IMR-90 (cell line): ENCODE data around the gene RAB6A. TPM values are rescaled to one million over a fixed set of nuclear protein-coding genes. Genes with fewer than 3 reads are reported as not detected.

Experiments
- ATAC-seq: fragments of 200-7000 bp; cut with Tn5 transposase; 2 replicates; pipeline ENCODE4 v1.9.1; 2020; ENCODE audit warnings: low read depth, mild to moderate bottlenecking, moderate library complexity
- BruUV-seq: library from RNA; stranded (reverse); fragments of 400-500 nt; replicated peaks from 2 replicates; lab custom pipeline; 2021; lab: Mats Ljungman, UMichigan
- CTCF ChIA-PET: fragments of 300-600 bp; formaldehyde crosslinking; extraction: SDS; loops from one replicate; lab custom pipeline; 2021; ENCODE audit warnings: antibody characterized with exemption; lab: Yijun Ruan, JAX
- POLR2A ChIA-PET: fragments of 300-600 bp; sonication (Branson Sonifier 250); formaldehyde crosslinking; loops from one replicate; lab custom pipeline; 2022; ENCODE audit warnings: antibody characterized with exemption; ENCODE audit not compliant: unreplicated experiment; lab: Charles Lee
- DNase-seq: peaks from one replicate; pipeline ENCODE4 v3.0.0; 2013
- H2AFZ ChIP-seq: replicated peaks from 2 replicates; pipeline ENCODE3; 2013; ENCODE audit warnings: low read length, mild to moderate bottlenecking; ENCODE audit not compliant: poor library complexity
- H2AK5ac ChIP-seq: 2 replicates; pipeline ENCODE4 v1.6.1; 2013; ENCODE audit warnings: low read depth, low read length, inconsistent platforms
- H2AK9ac ChIP-seq: replicated peaks from 2 replicates; pipeline ENCODE3; 2013; ENCODE audit warnings: mild to moderate bottlenecking, low read depth, low read length, moderate library complexity; ENCODE audit not compliant: poor library complexity
- H2BK120ac ChIP-seq: 2 replicates; pipeline ENCODE4 v1.6.1; 2013; ENCODE audit warnings: low read depth, low read length, inconsistent platforms
- H2BK15ac ChIP-seq: 3 replicates; pipeline ENCODE4 v1.6.1; 2013; ENCODE audit warnings: low read depth, low read length, inconsistent platforms
- H2BK20ac ChIP-seq: 2 replicates; pipeline ENCODE4 v1.6.1; 2013; ENCODE audit warnings: low read depth, mild to moderate bottlenecking, inconsistent platforms, low read length, moderate library complexity
- H2BK5ac ChIP-seq: 2 replicates; pipeline ENCODE4 v1.6.1; 2013; ENCODE audit warnings: mild to moderate bottlenecking, low read depth, low read length, inconsistent platforms; ENCODE audit not compliant: poor library complexity, severe bottlenecking
- H3K14ac ChIP-seq: replicated peaks from 2 replicates; pipeline ENCODE4 v1.6.1; 2013; ENCODE audit warnings: low read depth, low read length, inconsistent platforms
- H3K18ac ChIP-seq: 2 replicates; pipeline ENCODE4 v1.6.1; 2013; ENCODE audit warnings: low read depth, low read length, control low read depth
- H3K23ac ChIP-seq: 2 replicates; pipeline ENCODE4 v1.6.1; 2013; ENCODE audit warnings: low read depth, low read length, inconsistent platforms
- H3K27ac ChIP-seq: 2 replicates; pipeline ENCODE4 v1.5.1; 2013; ENCODE audit warnings: mild to moderate bottlenecking, control low read depth, low read length; ENCODE audit not compliant: insufficient read depth
- H3K27me3 ChIP-seq: 2 replicates; pipeline ENCODE4 v1.6.1; 2013; ENCODE audit warnings: low read length; ENCODE audit not compliant: control insufficient read depth, insufficient read depth
- H3K36me3 ChIP-seq: 2 replicates; pipeline ENCODE4 v1.6.1; 2013; ENCODE audit warnings: low read length, mixed read lengths; ENCODE audit not compliant: control insufficient read depth, insufficient read depth
- H3K4ac ChIP-seq: 2 replicates; pipeline ENCODE4 v1.6.1; 2013; ENCODE audit warnings: low read depth, low read length, inconsistent platforms
- H3K4me1 ChIP-seq: 2 replicates; pipeline ENCODE4 v1.6.1; 2013; ENCODE audit warnings: low read length, mixed read lengths; ENCODE audit not compliant: control insufficient read depth, insufficient read depth
- H3K4me2 ChIP-seq: 2 replicates; pipeline ENCODE4 v1.6.1; 2013; ENCODE audit warnings: low read depth, mild to moderate bottlenecking, control low read depth, low read length, moderate library complexity
- H3K4me3 ChIP-seq: 2 replicates; pipeline ENCODE4 v1.5.1; 2013; ENCODE audit warnings: low read depth, mild to moderate bottlenecking, control low read depth, low read length, moderate library complexity; ENCODE audit not compliant: insufficient read depth
- H3K56ac ChIP-seq: 2 replicates; pipeline ENCODE4 v1.6.1; 2013; ENCODE audit warnings: low read length, inconsistent platforms; ENCODE audit not compliant: insufficient read depth; ENCODE audit errors: extremely low read depth
- H3K79me1 ChIP-seq, 2 experiments: 2 replicates each; pipeline ENCODE4 v1.6.1; 2013; ENCODE audit warnings: low read length in 2 of 2, inconsistent platforms in 1 of 2, low read depth in 1 of 2
- H3K9ac ChIP-seq: 2 replicates; pipeline ENCODE4 v1.6.1; 2013; ENCODE audit warnings: low read depth, low read length, control low read depth
- H3K9me1 ChIP-seq: 2 replicates; pipeline ENCODE4 v1.6.1; 2013; ENCODE audit warnings: low read length, inconsistent platforms; ENCODE audit not compliant: insufficient read depth
- H3K9me3 ChIP-seq: 2 replicates; pipeline ENCODE4 v1.6.1; 2013; ENCODE audit warnings: low read length; ENCODE audit not compliant: control insufficient read depth, insufficient read depth
- H4K20me1 ChIP-seq: 2 replicates; pipeline ENCODE4 v1.6.1; 2013; ENCODE audit warnings: low read length, inconsistent platforms; ENCODE audit not compliant: insufficient read depth
- H4K5ac ChIP-seq: 2 replicates; pipeline ENCODE4 v1.6.1; 2013; ENCODE audit warnings: mild to moderate bottlenecking, low read depth, low read length, control low read depth
- H4K8ac ChIP-seq, 2 experiments: 2 replicates each; pipeline ENCODE4 v1.6.1; 2013; ENCODE audit warnings: low read depth in 2 of 2, low read length in 2 of 2, control low read depth in 1 of 2, inconsistent platforms in 1 of 2
- H4K91ac ChIP-seq: 2 replicates; pipeline ENCODE4 v1.6.1; 2013; ENCODE audit warnings: low read depth, low read length, inconsistent platforms; ENCODE audit not compliant: insufficient read depth
- BHLHE40 ChIP-seq: fragments of 150-350 bp; IDR thresholded peaks from 2 replicates; pipeline ENCODE4 v1.6.1; 2016; ENCODE audit warnings: mild to moderate bottlenecking, low read depth, low read length
- CEBPB ChIP-seq: IDR thresholded peaks from 2 replicates; pipeline ENCODE4 v1.6.1; 2012; ENCODE audit warnings: low read depth, low read length, improper control_type of control experiment
- CHD1 ChIP-seq: IDR thresholded peaks from 2 replicates; pipeline ENCODE4 v1.6.1; 2012; ENCODE audit warnings: low read depth, low read length, improper control_type of control experiment
- CTCF ChIP-seq: conservative IDR thresholded peaks from 2 replicates; pipeline ENCODE4 v1.5.1; 2012; ENCODE audit warnings: mild to moderate bottlenecking, low read depth, low read length, improper control_type of control experiment
- ELK1 ChIP-seq: fragments of 150-350 bp; IDR thresholded peaks from 2 replicates; pipeline ENCODE4 v1.6.1; 2016; ENCODE audit warnings: low read depth, mild to moderate bottlenecking, low read length, moderate library complexity, borderline replicate concordance
- FOS ChIP-seq: fragments of 150-350 bp; IDR thresholded peaks from 2 replicates; pipeline ENCODE4 v1.6.1; 2016; ENCODE audit warnings: low read depth, low read length
- MAFK ChIP-seq: IDR thresholded peaks from 2 replicates; pipeline ENCODE4 v1.6.1; 2012; ENCODE audit warnings: low read depth, low read length, improper control_type of control experiment
- MAZ ChIP-seq: IDR thresholded peaks from 2 replicates; pipeline ENCODE4 v1.6.1; 2012; ENCODE audit warnings: low read depth, mild to moderate bottlenecking, low read length, improper control_type of control experiment, moderate library complexity, borderline replicate concordance
- NFE2L2 ChIP-seq: fragments of 150-350 bp; IDR thresholded peaks from 2 replicates; pipeline ENCODE4 v1.6.1; 2016; ENCODE audit warnings: low read depth, mild to moderate bottlenecking, low read length
- POLR2A ChIP-seq: IDR thresholded peaks from 2 replicates; pipeline ENCODE4 v1.6.1; 2012; ENCODE audit warnings: mild to moderate bottlenecking, low read depth, low read length
- RAD21 ChIP-seq: IDR thresholded peaks from 2 replicates; pipeline ENCODE4 v1.6.1; 2012; ENCODE audit warnings: low read length, improper control_type of control experiment
- RFX5 ChIP-seq: IDR thresholded peaks from 2 replicates; pipeline ENCODE4 v1.8.0; 2012; ENCODE audit warnings: low read depth, mild to moderate bottlenecking, low read length, moderate library complexity
- SMC3 ChIP-seq: fragments of 150-350 bp; IDR thresholded peaks from 2 replicates; pipeline ENCODE4 v1.6.1; 2016; ENCODE audit warnings: low read depth, mild to moderate bottlenecking, antibody characterized with exemption, low read length, moderate library complexity
- USF2 ChIP-seq: fragments of 150-350 bp; IDR thresholded peaks from 2 replicates; pipeline ENCODE4 v1.6.1; 2017; ENCODE audit warnings: mild to moderate bottlenecking, antibody characterized with exemption, low read length, low read depth
- WGBS, 2 experiments: methylation state at CpG; one replicate each; pipeline versions ENCODE4 v1.1.5 to v1.1.7; 2013; ENCODE audit warnings: missing lambda C conversion rate in 2 of 2; ENCODE audit not compliant: insufficient read length in 1 of 2; ENCODE audit errors: extremely low coverage in 2 of 2; 5-methylcytosine and 5-hydroxymethylcytosine counted together
- dilution Hi-C: fragments of 300-500 bp; cut with HindIII; formaldehyde crosslinking; loops from one replicate; pipeline ENCODE4 v1.14.3; 2018; ENCODE audit warnings: low sequenced_read_pairs; ENCODE audit not compliant: unreplicated experiment
- in situ Hi-C: fragments of 300-500 bp; cut with MboI; formaldehyde crosslinking; loops from 3 replicates; pipeline ENCODE4 v1.14.3; 2019; ENCODE audit warnings: low sequenced_read_pairs, inconsistent platforms, mixed read lengths
- intact Hi-C: fragments of 100-400 bp; cut with micrococcal nuclease; formaldehyde crosslinking; loops from 2 replicates; pipeline ENCODE4 v1.10.0; 2022
- polyA plus RNA-seq, 3 experiments: library from polyadenylated mRNA; depleted of rRNA; stranded (reverse); fragments of >200 nt; gene quantifications; 2 replicates each; pipeline ENCODE4 v1.2.3, GENCODE V29; 2012; ENCODE audit warnings: low replicate concordance in 1 of 3
- total RNA-seq: library from RNA; depleted of rRNA; stranded (reverse); fragments of >200 nt; gene quantifications from 2 replicates; pipeline ENCODE4 v1.2.3, GENCODE V29; 2012

Gene RAB6A
- total and polyA plus RNA-seq, 2 of the 4 experiments (the other 2 are of a cell fraction) = 65.5 to 81.0 TPM

GRCh38 chr11:73661035-73661628 is 99.7 kb downstream of the RAB6A start:
- Histone ChIP-seq H3K27ac (peak overlapping the region; percentile 12; the same call in 1 of the 2 replicates), H3K56ac (peak overlapping the region; percentile 58; the same call in 1 of the 2 replicates), H3K9me3 (no peaks in the 10 kb centered on the region), H2AK9ac (peak overlapping the region; percentile 77), H3K4ac (peak overlapping the region; percentile 75), H2BK5ac (no peak overlapping the region), H3K18ac (no peak overlapping the region), H3K4me1 (peaks cover 3% of the 10 kb centered on the region; the same call in 1 of the 2 replicates), H3K79me1 (no peaks in the 10 kb centered on the region), H4K91ac (peak overlapping the region; percentile 72), H3K4me2 (peak overlapping the region; percentile 79), H2BK20ac (no peak overlapping the region), H3K4me3 (peak overlapping the region; percentile 25), H3K14ac (peak overlapping the region; percentile 81), H2AFZ (peak overlapping the region; percentile 97), H3K36me3 (no peaks in the 10 kb centered on the region), H2BK120ac (peak overlapping the region; percentile 76), H3K27me3 (no peaks in the 10 kb centered on the region), H3K9me1 (peaks cover 6% of the 10 kb centered on the region), H2AK5ac (no peak overlapping the region), H2BK15ac (no peak overlapping the region), H4K5ac (0 out of 2 replicates have a peak overlapping the region, but pooled peaks have one; percentile 18), H3K9ac (peak overlapping the region; percentile 52), H4K8ac (peak overlapping the region; percentile 26 to 80; a peak in 2 of 4 replicates), H3K23ac (no peak overlapping the region; the same call in 1 of the 2 replicates), H4K20me1 (no peaks in the 10 kb centered on the region)
- DNase-seq (peak; percentile 77), ATAC-seq (peak; percentile 98)
- POLR2A ChIA-PET = no interaction called here
- in situ Hi-C loops (loop anchor here (5.0 kb wide), 1 partner anchor 34 kb away; no protein-coding TSS in a partner anchor), dilution Hi-C loops (no loop called here), intact Hi-C loops (loop anchor here (1.0 to 2.0 kb wide), 6 partner anchors 36 to 354 kb away; partner anchors contain the start of gene FAM168A)
- CTCF ChIA-PET = interaction anchor here (0.6 to 4.8 kb wide), 13 partner anchors 21 to 354 kb away, joined by 3 to 31 read pairs (median 4); no protein-coding TSS in a partner anchor
- WGBS, 2 experiments = 8% methylated on average over 27 of the region's 40 CpGs; no CpG with 5 or more reads in 1 of the 2 experiments
- no TSS peak for BruUV-seq
- TF ChIP-seq CTCF (peak; percentile 99), SMC3 (peak; percentile 97), FOS (no peak), NFE2L2 (no peak), RAD21 (peak; percentile 100), POLR2A (peak; percentile 62), CHD1 (no peak), ELK1 (no peak), RFX5 (no peak), MAZ (peak; percentile 77; the same call in 1 of the 2 replicates), MAFK (no peak), BHLHE40 (peak; percentile 18; the same call in 1 of the 2 replicates), USF2 (no peak), CEBPB (no peak)
